ENCODE results near the gene BCL2. TPM values are rescaled to one million over a fixed set of nuclear protein-coding genes. Genes with fewer than 3 reads are reported as not detected.

The BCL2 gene
- total RNA-seq, 1 experiment from 2014 or later, result 2.5 TPM

DNA sequence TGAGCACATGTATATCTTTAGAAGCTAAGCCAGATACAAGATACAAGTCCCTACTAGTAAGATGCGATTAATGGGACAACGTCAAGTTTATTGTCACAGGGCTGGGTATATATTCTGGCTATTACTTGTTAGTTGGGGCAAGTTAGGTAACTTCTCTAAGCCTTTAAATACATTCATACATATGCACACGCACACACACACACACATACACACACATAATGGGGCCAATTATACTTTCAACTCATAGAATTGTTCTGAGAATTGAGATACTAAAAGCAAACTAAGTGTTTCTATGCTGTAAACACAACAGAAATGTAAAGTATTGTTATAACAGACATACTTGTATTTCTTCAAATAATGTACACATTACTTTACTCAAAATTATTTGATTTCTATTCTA, 116.1 kb downstream of the BCL2 start:
- no peak for DNase-seq (ENCODE audit: low read depth, low spot score)
- Histone ChIP-seq H3K4me2 (ENCODE audit: low read length) (no peak overlapping the region), H2AFZ (ENCODE audit: low read depth, low read length, poor library complexity, severe bottlenecking) (no peak overlapping the region), H3K4me3 (replicated peaks in 1 of 2; ENCODE audit: low read depth in 1 of 2, low read length in 2 of 2) (no peak overlapping the region), H4K20me1 (ENCODE audit: insufficient read depth) (no peaks in the 10 kb centered on the region), H3K9me2 (ENCODE audit: insufficient read depth) (no peaks in the 10 kb centered on the region), H3K27me3 (ENCODE audit: insufficient read depth, low read length) (peaks cover 33% of the 10 kb centered on the region), H3K36me3 (ENCODE audit: control insufficient read depth in 1 of 2, insufficient read depth in 2 of 2, low read length in 2 of 2) (no peaks in the 10 kb centered on the region), H3K4me1 (ENCODE audit: control insufficient read depth in 1 of 2, insufficient read depth in 2 of 2, low read length in 2 of 2) (no peaks in the 10 kb centered on the region), H3K9me3 (ENCODE audit: control insufficient read depth in 1 of 2, insufficient read depth in 1 of 2, low read depth in 1 of 2, low read length in 2 of 2) (peaks cover 0 to 6% of the 10 kb centered on the region in 2 experiments; a peak in 1 of 4 replicates), H3K27ac (ENCODE audit: low read depth, low read length) (no peak overlapping the region), H3K9ac (ENCODE audit: low read length) (no peak overlapping the region), H3K79me2 (ENCODE audit: insufficient read depth, low read length) (no peaks in the 10 kb centered on the region)
- POLR2A ChIA-PET, result no interaction called here
- CTCF ChIA-PET, result no interaction called here
- intact Hi-C loops (cut with micrococcal nuclease), result no loop called here
- ATAC-seq, result no peak
- BruUV-seq (replicated peaks), result no TSS peak
- TF ChIP-seq POLR2AphosphoS5 (IDR thresholded peaks at IDR 0.05; ENCODE audit: low read depth, low read length) (no peak), EZH2 (IDR thresholded peaks at IDR 0.05) (no peak), EZH2phosphoT487 (IDR thresholded peaks at IDR 0.05; ENCODE audit: borderline replicate concordance) (no peak), POLR2A (IDR thresholded peaks at IDR 0.05; ENCODE audit: borderline replicate concordance, extremely low read depth, insufficient read depth, insufficient read length) (no peak), SRF (IDR thresholded peaks at IDR 0.05; ENCODE audit: low read depth) (no peak), ZNF274 (IDR thresholded peaks at IDR 0.05; ENCODE audit: low read depth, low read length) (no peak), TCF7L2 (IDR thresholded peaks at IDR 0.05; ENCODE audit: borderline replicate concordance, extremely low read depth, insufficient read depth, insufficient read length) (no peak), MAX (IDR thresholded peaks at IDR 0.05) (no peak), CEBPB (IDR thresholded peaks at IDR 0.05; ENCODE audit: low read depth) (no peak), ELF1 (IDR thresholded peaks at IDR 0.05; ENCODE audit: borderline replicate concordance, low read depth) (no peak), FOSL1 (IDR thresholded peaks at IDR 0.05; ENCODE audit: low read depth) (no peak), ZFX (IDR thresholded peaks at IDR 0.05) (no peak), EGR1 (IDR thresholded peaks at IDR 0.05; ENCODE audit: low read depth) (no peak), ZBTB33 (IDR thresholded peaks at IDR 0.05; ENCODE audit: extremely low read depth, insufficient replicate concordance, low read length) (no peak), JUND (IDR thresholded peaks at IDR 0.05) (no peak), YY1 (IDR thresholded peaks at IDR 0.05; ENCODE audit: extremely low read depth, insufficient replicate concordance, low read depth, low read length) (no peak), RAD21 (IDR thresholded peaks at IDR 0.05; ENCODE audit: low read depth) (no peak)
- TF ChIP-seq, protein P1, sequence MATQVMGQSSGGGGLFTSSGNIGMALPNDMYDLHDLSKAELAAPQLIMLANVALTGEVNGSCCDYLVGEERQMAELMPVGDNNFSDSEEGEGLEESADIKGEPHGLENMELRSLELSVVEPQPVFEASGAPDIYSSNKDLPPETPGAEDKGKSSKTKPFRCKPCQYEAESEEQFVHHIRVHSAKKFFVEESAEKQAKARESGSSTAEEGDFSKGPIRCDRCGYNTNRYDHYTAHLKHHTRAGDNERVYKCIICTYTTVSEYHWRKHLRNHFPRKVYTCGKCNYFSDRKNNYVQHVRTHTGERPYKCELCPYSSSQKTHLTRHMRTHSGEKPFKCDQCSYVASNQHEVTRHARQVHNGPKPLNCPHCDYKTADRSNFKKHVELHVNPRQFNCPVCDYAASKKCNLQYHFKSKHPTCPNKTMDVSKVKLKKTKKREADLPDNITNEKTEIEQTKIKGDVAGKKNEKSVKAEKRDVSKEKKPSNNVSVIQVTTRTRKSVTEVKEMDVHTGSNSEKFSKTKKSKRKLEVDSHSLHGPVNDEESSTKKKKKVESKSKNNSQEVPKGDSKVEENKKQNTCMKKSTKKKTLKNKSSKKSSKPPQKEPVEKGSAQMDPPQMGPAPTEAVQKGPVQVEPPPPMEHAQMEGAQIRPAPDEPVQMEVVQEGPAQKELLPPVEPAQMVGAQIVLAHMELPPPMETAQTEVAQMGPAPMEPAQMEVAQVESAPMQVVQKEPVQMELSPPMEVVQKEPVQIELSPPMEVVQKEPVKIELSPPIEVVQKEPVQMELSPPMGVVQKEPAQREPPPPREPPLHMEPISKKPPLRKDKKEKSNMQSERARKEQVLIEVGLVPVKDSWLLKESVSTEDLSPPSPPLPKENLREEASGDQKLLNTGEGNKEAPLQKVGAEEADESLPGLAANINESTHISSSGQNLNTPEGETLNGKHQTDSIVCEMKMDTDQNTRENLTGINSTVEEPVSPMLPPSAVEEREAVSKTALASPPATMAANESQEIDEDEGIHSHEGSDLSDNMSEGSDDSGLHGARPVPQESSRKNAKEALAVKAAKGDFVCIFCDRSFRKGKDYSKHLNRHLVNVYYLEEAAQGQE (IDR thresholded peaks at IDR 0.05; ENCODE audit: low read depth), result no peak
- RAD21 ChIA-PET (ENCODE audit: low non-redundant PET in 1 of 2, low total read pairs in 2 of 2, uncharacterized antibody in 2 of 2, unreplicated experiment in 2 of 2), result no interaction called here
